ENCODE results near the gene TECPR2. TPM values are rescaled to one million over a fixed set of nuclear protein-coding genes. Genes with fewer than 3 reads are reported as not detected.

The TECPR2 gene
- total RNA-seq, 1 donor from 2014 or later: 8.4 TPM

DNA sequence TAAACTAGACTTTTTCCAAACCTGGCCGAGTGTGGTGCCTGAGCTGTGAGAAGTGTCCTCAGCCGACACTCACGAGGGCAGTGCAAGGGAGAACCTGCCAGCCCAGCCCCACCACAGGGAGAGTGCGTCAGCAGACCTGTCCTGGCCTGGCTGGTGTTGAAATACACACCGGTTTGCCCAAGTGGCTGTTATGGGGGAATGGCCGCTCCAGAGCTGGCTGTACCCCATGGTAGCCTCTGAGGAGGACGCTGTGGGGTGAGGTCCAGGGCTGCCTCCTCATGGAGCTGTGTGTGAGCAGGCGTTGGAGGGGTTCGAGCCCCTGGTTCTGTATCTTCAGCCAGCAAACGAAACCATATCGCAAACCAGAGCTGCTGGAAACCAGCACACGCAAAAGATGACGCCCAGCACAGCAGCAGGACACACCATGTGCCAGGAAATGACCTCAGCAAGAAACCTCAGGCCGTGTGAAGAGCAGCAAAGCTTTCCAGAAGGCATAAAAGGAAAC is 137.5 kb downstream of the TECPR2 start:
- no peaks in the 10 kb centered on the region for H3K36me3 ChIP-seq
- H2AFZ ChIP-seq (replicated peaks): no peak overlapping the region
- H3K27me3 Mint-ChIP-seq (ENCODE audit: insufficient read depth, low read depth): peaks cover 9% of the 10 kb centered on the region
- H3K79me2 ChIP-seq (ENCODE audit: low read depth): no peaks in the 10 kb centered on the region
- H3K4me1 ChIP-seq: no peaks in the 10 kb centered on the region
- TF ChIP-seq EZH2 (IDR thresholded peaks at IDR 0.05): no peak
- TF ChIP-seq EZH2phosphoT487 (IDR thresholded peaks at IDR 0.05): no peak
- TF ChIP-seq, protein P1, sequence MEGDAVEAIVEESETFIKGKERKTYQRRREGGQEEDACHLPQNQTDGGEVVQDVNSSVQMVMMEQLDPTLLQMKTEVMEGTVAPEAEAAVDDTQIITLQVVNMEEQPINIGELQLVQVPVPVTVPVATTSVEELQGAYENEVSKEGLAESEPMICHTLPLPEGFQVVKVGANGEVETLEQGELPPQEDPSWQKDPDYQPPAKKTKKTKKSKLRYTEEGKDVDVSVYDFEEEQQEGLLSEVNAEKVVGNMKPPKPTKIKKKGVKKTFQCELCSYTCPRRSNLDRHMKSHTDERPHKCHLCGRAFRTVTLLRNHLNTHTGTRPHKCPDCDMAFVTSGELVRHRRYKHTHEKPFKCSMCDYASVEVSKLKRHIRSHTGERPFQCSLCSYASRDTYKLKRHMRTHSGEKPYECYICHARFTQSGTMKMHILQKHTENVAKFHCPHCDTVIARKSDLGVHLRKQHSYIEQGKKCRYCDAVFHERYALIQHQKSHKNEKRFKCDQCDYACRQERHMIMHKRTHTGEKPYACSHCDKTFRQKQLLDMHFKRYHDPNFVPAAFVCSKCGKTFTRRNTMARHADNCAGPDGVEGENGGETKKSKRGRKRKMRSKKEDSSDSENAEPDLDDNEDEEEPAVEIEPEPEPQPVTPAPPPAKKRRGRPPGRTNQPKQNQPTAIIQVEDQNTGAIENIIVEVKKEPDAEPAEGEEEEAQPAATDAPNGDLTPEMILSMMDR (IDR thresholded peaks at IDR 0.05): no peak
- H3K27ac Mint-ChIP-seq: no peak overlapping the region
- no peaks in the 10 kb centered on the region for H4K20me1 ChIP-seq (ENCODE audit: low read depth)
- H3K9me3 Mint-ChIP-seq: no peaks in the 10 kb centered on the region
- H3K4me2 ChIP-seq: no peak overlapping the region
- no peak overlapping the region for H3K4me3 ChIP-seq
- H3F3A ChIP-seq (ENCODE audit: low read depth): peaks cover 5% of the 10 kb centered on the region
- H3K4me3 Mint-ChIP-seq: no peak overlapping the region
- H3K27ac ChIP-seq: no peak overlapping the region
- DNase-seq (ENCODE audit: low spot score): no peak
- H3K27me3 ChIP-seq: no peaks in the 10 kb centered on the region
- H3K9me3 ChIP-seq (ENCODE audit: low read depth): no peaks in the 10 kb centered on the region
- peaks cover 4% of the 10 kb centered on the region for H3K4me1 Mint-ChIP-seq
- peaks cover 10% of the 10 kb centered on the region for H3K36me3 Mint-ChIP-seq
- no peak overlapping the region for H3K9ac ChIP-seq

DNA sequence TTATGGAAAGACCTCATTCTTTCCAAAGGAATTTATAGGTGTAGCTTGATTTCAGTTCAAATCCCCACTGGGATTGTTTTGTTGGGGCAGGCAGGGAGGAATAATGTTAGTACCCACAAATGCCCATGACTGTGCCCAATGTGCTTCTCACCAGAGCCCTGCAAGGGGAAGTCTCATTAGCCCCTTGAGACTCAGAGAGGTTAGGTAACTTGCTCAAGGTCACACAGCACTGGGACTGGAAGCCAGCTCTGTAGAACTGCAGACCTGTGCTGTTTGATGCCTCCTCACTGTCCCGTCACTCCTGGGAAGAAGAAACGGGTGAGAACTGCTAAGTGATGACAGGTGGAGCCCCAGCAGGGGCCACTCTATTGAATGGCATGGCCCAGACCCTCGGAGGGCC is 138.0 kb downstream of the TECPR2 start:
- no peak for DNase-seq (ENCODE audit: low spot score)
- H3K4me3 Mint-ChIP-seq: no peak overlapping the region
- H3K36me3 Mint-ChIP-seq: peaks cover 10% of the 10 kb centered on the region

DNA sequence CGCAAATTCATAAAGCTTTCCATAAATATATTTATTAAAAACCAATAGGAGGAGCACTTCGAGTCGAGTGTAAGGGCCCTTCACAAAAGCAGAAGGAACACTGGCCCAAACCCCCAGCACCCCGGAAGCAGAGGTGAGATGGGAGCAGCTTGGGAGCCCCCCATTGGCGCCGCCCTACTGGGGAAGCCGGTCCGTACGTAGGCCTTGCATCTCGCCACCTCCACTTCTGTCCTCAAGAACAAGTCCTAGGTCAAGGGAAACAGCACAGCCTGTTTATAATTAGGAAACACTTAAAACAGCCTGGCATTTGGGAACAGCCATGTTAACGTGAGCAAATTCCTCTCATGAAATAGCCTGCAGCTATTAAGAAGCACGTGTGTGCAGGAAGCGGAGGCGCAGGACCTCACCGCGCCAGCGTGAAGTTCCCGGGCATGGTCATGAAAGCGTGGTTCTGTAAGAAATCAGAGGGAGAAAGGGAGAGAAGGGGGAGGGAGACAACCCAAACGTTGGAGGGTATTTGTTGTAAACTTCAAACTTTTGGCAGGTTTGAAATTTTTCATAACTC is 139.1 kb downstream of the TECPR2 start:
- no peak for DNase-seq (ENCODE audit: low spot score)
- peaks cover 5% of the 10 kb centered on the region for H3F3A ChIP-seq (ENCODE audit: low read depth)

More for the DNA sequence above, 138.0 kb downstream of the TECPR2 start:
- H3K27me3 ChIP-seq: no peaks in the 10 kb centered on the region
- H3K9me3 Mint-ChIP-seq: no peaks in the 10 kb centered on the region
- no peak overlapping the region for H3K27ac ChIP-seq
- H3K4me1 ChIP-seq: no peaks in the 10 kb centered on the region
- H3K9ac ChIP-seq: no peak overlapping the region
- no peak overlapping the region for H3K27ac Mint-ChIP-seq
- peaks cover 9% of the 10 kb centered on the region for H3K27me3 Mint-ChIP-seq (ENCODE audit: insufficient read depth, low read depth)
- peaks cover 4% of the 10 kb centered on the region for H3K4me1 Mint-ChIP-seq
- no peak overlapping the region for H2AFZ ChIP-seq (replicated peaks)
- H3K4me3 ChIP-seq: no peak overlapping the region
- no peak overlapping the region for H3K4me2 ChIP-seq
- H3K79me2 ChIP-seq (ENCODE audit: low read depth): no peaks in the 10 kb centered on the region
- no peak for TF ChIP-seq EZH2phosphoT487 (IDR thresholded peaks at IDR 0.05)
- no peaks in the 10 kb centered on the region for H3K36me3 ChIP-seq
- H4K20me1 ChIP-seq (ENCODE audit: low read depth): no peaks in the 10 kb centered on the region
- no peaks in the 10 kb centered on the region for H3K9me3 ChIP-seq (ENCODE audit: low read depth)
- peaks cover 5% of the 10 kb centered on the region for H3F3A ChIP-seq (ENCODE audit: low read depth)

DNA sequence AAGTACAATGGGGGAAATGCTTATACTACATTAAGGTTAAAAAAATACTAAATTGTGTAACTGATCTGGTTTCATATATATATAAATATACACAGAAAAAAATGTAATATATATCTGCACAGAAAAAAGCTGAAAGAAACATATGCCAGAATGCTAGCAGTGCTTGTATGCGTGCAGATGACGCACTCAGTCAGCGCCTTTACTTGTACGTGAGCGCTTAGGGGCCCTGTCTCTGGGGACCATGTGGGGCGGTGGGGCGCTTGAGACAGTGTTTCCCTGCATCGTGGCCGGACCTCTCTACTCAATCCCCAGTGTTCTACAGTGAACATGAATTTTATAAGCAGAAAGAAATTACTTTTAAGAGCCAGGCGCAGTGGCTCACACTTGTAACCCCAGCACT is 139.8 kb downstream of the TECPR2 start:
- DNase-seq (ENCODE audit: low spot score): no peak
- H3K36me3 Mint-ChIP-seq: peaks cover 10% of the 10 kb centered on the region
- no peak overlapping the region for H3K27ac ChIP-seq

More for the DNA sequence above, 139.1 kb downstream of the TECPR2 start:
- H3K4me1 ChIP-seq: no peaks in the 10 kb centered on the region
- H3K27ac ChIP-seq: no peak overlapping the region
- no peak overlapping the region for H3K4me3 Mint-ChIP-seq
- no peak overlapping the region for H3K4me3 ChIP-seq
- H3K36me3 Mint-ChIP-seq: peaks cover 10% of the 10 kb centered on the region
- peaks cover 4% of the 10 kb centered on the region for H3K4me1 Mint-ChIP-seq
- H3K9me3 Mint-ChIP-seq: no peaks in the 10 kb centered on the region
- TF ChIP-seq EZH2 (IDR thresholded peaks at IDR 0.05) (no peak), EZH2phosphoT487 (IDR thresholded peaks at IDR 0.05) (no peak)
- TF ChIP-seq, protein P1 (IDR thresholded peaks at IDR 0.05): peak; percentile 24
- H4K20me1 ChIP-seq (ENCODE audit: low read depth): no peaks in the 10 kb centered on the region
- no peaks in the 10 kb centered on the region for H3K79me2 ChIP-seq (ENCODE audit: low read depth)
- H3K9me3 ChIP-seq (ENCODE audit: low read depth): no peaks in the 10 kb centered on the region
- H3K27me3 ChIP-seq: no peaks in the 10 kb centered on the region
- H3K9ac ChIP-seq: no peak overlapping the region
- no peak overlapping the region for H2AFZ ChIP-seq (replicated peaks)
- H3K27me3 Mint-ChIP-seq (ENCODE audit: insufficient read depth, low read depth): peaks cover 7% of the 10 kb centered on the region
- H3K36me3 ChIP-seq: no peaks in the 10 kb centered on the region
- no peak overlapping the region for H3K27ac Mint-ChIP-seq
- no peak overlapping the region for H3K4me2 ChIP-seq

More for the DNA sequence above, 139.8 kb downstream of the TECPR2 start:
- no peaks in the 10 kb centered on the region for H4K20me1 ChIP-seq (ENCODE audit: low read depth)
- no peak overlapping the region for H3K9ac ChIP-seq
- H3K4me1 ChIP-seq: no peaks in the 10 kb centered on the region
- H3K4me1 Mint-ChIP-seq: peaks cover 4% of the 10 kb centered on the region
- H3K9me3 ChIP-seq (ENCODE audit: low read depth): no peaks in the 10 kb centered on the region
- H3K36me3 ChIP-seq: no peaks in the 10 kb centered on the region
- H3K4me3 Mint-ChIP-seq: no peak overlapping the region
- no peak overlapping the region for H3K4me2 ChIP-seq
- H3K27ac Mint-ChIP-seq: no peak overlapping the region
- H3K27me3 Mint-ChIP-seq (ENCODE audit: insufficient read depth, low read depth): peaks cover 7% of the 10 kb centered on the region
- TF ChIP-seq EZH2phosphoT487 (IDR thresholded peaks at IDR 0.05): no peak
- TF ChIP-seq EZH2 (IDR thresholded peaks at IDR 0.05): no peak
- TF ChIP-seq, protein P1 (IDR thresholded peaks at IDR 0.05): no peak
- no peaks in the 10 kb centered on the region for H3K79me2 ChIP-seq (ENCODE audit: low read depth)
- no peaks in the 10 kb centered on the region for H3K27me3 ChIP-seq
- no peaks in the 10 kb centered on the region for H3K9me3 Mint-ChIP-seq
- H3F3A ChIP-seq (ENCODE audit: low read depth): peaks cover 5% of the 10 kb centered on the region
- no peak overlapping the region for H2AFZ ChIP-seq (replicated peaks)
- H3K4me3 ChIP-seq: no peak overlapping the region

Data from neural progenitor cell (in vitro differentiated cells).